Activated T-helper 1 cell treated with anti-CD3 and anti-CD28 coated beads, Interleukin-12 subunit alpha, Interleukin-12 subunit beta, Interleukin-2, Interleukin-4 antibody, amounts not matched to agents 30 ng/mL and 10 ng/mL and 1 ng/mL, durations not matched to agents 14 hours and 24 hours and 36 hours (primary cell): Measurements from ENCODE around the gene OR9Q1. TPM values are rescaled to one million over a fixed set of nuclear protein-coding genes. Genes with fewer than 3 reads are reported as not detected.

Experiments used
- DNase-seq: peaks from one replicate; pipeline ENCODE4 v3.0.0; 2021; ENCODE audit warnings: low spot score
- H3K27ac Mint-ChIP-seq: one replicate; pipeline ENCODE4 v1.8.0; 2021; ENCODE audit warnings: mild to moderate bottlenecking, mixed read lengths
- H3K27me3 Mint-ChIP-seq: one replicate; pipeline ENCODE4 v1.8.0; 2022; ENCODE audit warnings: mild to moderate bottlenecking, moderate library complexity, mixed read lengths; ENCODE audit not compliant: insufficient read depth
- H3K36me3 Mint-ChIP-seq: one replicate; pipeline ENCODE4 v1.8.0; 2021; ENCODE audit warnings: low read depth, mixed read lengths
- H3K4me1 Mint-ChIP-seq: one replicate; pipeline ENCODE4 v1.8.0; 2021; ENCODE audit warnings: low read depth, mixed read lengths
- H3K4me3 Mint-ChIP-seq: one replicate; pipeline ENCODE4 v1.8.0; 2021; ENCODE audit warnings: mild to moderate bottlenecking, moderate library complexity, mixed read lengths
- H3K9me3 Mint-ChIP-seq: one replicate; pipeline ENCODE4 v1.8.0; 2021; ENCODE audit warnings: mixed read lengths
- intact Hi-C: fragments of 100-400 bp; cut with micrococcal nuclease; formaldehyde crosslinking; loops from one replicate; pipeline ENCODE4 v1.15.1; 2024
- total RNA-seq: library from RNA; stranded (reverse); gene quantifications from 2 replicates; pipeline ENCODE4 v1.2.3, GENCODE V29; 2022

Gene OR9Q1
- total RNA-seq, 1 donor from 2014 or later = not detected

GRCh38 chr11:58121096-58121495 lies 97.4 kb downstream of the OR9Q1 start:
- Mint-ChIP-seq H3K36me3 (no peaks in the 10 kb centered on the region), H3K4me3 (no peak overlapping the region), H3K27ac (no peak overlapping the region), H3K9me3 (no peaks in the 10 kb centered on the region), H3K27me3 (no peaks in the 10 kb centered on the region), H3K4me1 (no peaks in the 10 kb centered on the region)
- intact Hi-C loops = no loop called here
- DNase-seq = no peak

DNA sequence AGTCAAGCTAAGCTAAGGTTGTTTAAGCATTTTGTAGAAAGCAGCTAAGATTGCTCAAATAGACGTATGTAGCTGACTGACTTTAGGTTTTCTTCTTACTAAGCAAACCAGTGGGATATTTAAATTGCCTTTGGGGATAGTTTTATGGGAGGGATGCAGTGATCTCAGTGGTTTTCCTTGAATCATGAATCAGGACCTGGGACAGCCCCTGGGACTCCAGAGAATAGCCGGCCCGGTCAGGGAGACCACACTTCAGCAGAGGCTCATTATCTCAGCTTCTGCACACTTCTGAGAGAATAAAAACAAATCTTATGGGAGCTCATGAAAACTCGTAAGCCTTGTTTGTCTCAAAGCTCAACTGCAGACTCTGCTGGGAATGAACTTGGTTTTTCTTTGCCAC lies 101.8 kb downstream of the OR9Q1 start, which contains the start of gene OR9I1:
TSS of gene OR9I1 (minus strand) at position 62 of the 400 bp plus-strand sequence. CDS start 6,086 bp downstream, outside the sequence.
- no peak within 1 kb of the TSS for H3K4me3 Mint-ChIP-seq
- H3K27ac Mint-ChIP-seq = no peak within 1 kb of the TSS
- intact Hi-C loops = no loop called here
- H3K9me3 Mint-ChIP-seq = no peaks in the 10 kb centered on the region
- no peaks in the 10 kb centered on the region for H3K27me3 Mint-ChIP-seq
- no peak for DNase-seq
- H3K4me1 Mint-ChIP-seq = no peaks in the 10 kb centered on the region
- H3K36me3 Mint-ChIP-seq = no peaks in the 10 kb centered on the region

- intact Hi-C loops = no loop called here
- H3K4me3 Mint-ChIP-seq = no peak overlapping the region
- no peaks in the 10 kb centered on the region for H3K36me3 Mint-ChIP-seq
- no peak for DNase-seq
- no peaks in the 10 kb centered on the region for H3K9me3 Mint-ChIP-seq
- no peak overlapping the region for H3K27ac Mint-ChIP-seq
- H3K4me1 Mint-ChIP-seq = no peaks in the 10 kb centered on the region
- no peaks in the 10 kb centered on the region for H3K27me3 Mint-ChIP-seq
Measured at GRCh38 chr11:58127350-58127749, 103.7 kb downstream of the OR9Q1 start.

- no peak overlapping the region for H3K4me3 Mint-ChIP-seq
- H3K4me1 Mint-ChIP-seq = no peaks in the 10 kb centered on the region
- no peak for DNase-seq
- no peaks in the 10 kb centered on the region for H3K9me3 Mint-ChIP-seq
- H3K36me3 Mint-ChIP-seq = no peaks in the 10 kb centered on the region
- H3K27me3 Mint-ChIP-seq = peaks cover 4% of the 10 kb centered on the region
- H3K27ac Mint-ChIP-seq = no peak overlapping the region
- intact Hi-C loops = no loop called here
Measured at GRCh38 chr11:58133309-58134076, 109.8 kb downstream of the OR9Q1 start.

DNA sequence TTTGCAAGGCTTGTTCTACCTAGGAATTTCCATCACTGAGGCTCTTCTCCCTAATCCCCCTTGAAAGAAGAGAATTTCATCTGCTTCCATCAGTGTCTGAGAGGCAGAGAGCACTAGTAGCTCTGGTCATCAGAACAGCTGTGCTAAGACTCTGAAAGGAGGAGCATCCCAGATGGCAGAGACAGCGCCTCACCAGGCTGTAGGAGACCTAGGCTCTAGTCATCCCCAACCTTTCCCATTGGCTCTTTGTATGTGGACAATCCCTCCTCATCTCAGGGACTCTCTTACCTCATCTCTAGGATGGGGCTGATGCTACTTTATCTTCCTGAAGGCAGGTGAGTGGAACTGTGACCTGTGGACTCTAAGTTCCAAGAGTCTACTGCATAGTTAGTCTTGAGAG lies 110.5 kb downstream of the OR9Q1 start:
- Mint-ChIP-seq H3K27me3 (peaks cover 4% of the 10 kb centered on the region), H3K4me3 (no peak overlapping the region), H3K36me3 (no peaks in the 10 kb centered on the region), H3K4me1 (no peaks in the 10 kb centered on the region), H3K9me3 (no peaks in the 10 kb centered on the region), H3K27ac (no peak overlapping the region)
- no peak for DNase-seq
- intact Hi-C loops = no loop called here

DNA sequence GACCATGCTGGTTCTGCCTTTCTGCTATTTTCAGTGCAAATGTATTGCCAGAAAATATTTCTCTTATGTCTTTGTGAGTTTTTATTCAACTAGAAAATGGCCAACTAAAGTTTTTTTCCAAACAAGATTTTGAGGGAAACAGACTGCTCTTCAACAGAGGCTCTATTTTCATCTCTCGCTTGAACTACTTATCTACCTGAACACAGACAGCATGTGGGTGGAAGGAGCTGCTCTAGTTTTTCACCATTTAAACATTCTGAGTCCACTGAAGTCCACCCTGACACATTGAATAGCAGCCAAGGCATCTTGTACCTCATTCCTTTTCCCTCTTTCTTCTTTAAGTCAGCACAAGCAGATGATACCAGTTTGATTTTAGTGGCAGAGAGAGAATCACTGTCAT lies 111.5 kb downstream of the OR9Q1 start:
- Mint-ChIP-seq H3K27me3 (peaks cover 4% of the 10 kb centered on the region), H3K9me3 (no peaks in the 10 kb centered on the region), H3K4me1 (no peaks in the 10 kb centered on the region), H3K27ac (no peak overlapping the region), H3K36me3 (no peaks in the 10 kb centered on the region), H3K4me3 (no peak overlapping the region)
- intact Hi-C loops = no loop called here
- DNase-seq = no peak

GRCh38 chr11:58142761-58143160 lies 119.1 kb downstream of the OR9Q1 start:
- no peak overlapping the region for H3K27ac Mint-ChIP-seq
- H3K36me3 Mint-ChIP-seq = no peaks in the 10 kb centered on the region
- H3K27me3 Mint-ChIP-seq = peaks cover 1% of the 10 kb centered on the region
- no peaks in the 10 kb centered on the region for H3K9me3 Mint-ChIP-seq
- no peak overlapping the region for H3K4me3 Mint-ChIP-seq
- no peak for DNase-seq
- intact Hi-C loops = no loop called here
- H3K4me1 Mint-ChIP-seq = no peaks in the 10 kb centered on the region

- Mint-ChIP-seq H3K4me3 (no peak overlapping the region), H3K27me3 (peaks cover 1% of the 10 kb centered on the region), H3K4me1 (no peaks in the 10 kb centered on the region), H3K9me3 (no peaks in the 10 kb centered on the region), H3K27ac (no peak overlapping the region), H3K36me3 (no peaks in the 10 kb centered on the region)
- DNase-seq = no peak
- intact Hi-C loops = no loop called here
Measured at GRCh38 chr11:58152781-58153180, 129.1 kb downstream of the OR9Q1 start.

DNA sequence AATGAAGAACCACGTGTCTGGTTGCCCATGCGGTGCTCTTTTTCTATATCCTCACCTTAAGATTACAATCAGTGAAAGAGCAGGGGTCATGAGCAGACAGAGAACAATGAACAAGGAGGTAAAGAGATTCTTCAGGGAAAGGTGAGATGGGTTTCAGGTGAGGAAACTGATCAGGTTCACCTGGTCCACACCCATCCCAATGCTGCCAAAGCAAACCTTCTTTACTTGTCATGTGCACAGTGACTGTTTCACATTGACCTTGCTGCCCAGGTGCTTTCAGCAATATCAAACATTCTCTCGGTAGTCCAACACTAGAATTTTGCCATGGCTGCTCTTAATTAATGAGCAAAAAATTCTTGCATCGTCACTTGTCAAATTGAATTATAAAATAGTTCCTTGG lies 140.7 kb downstream of the OR9Q1 start:
- no peaks in the 10 kb centered on the region for H3K36me3 Mint-ChIP-seq
- intact Hi-C loops = no loop called here
- no peak overlapping the region for H3K4me3 Mint-ChIP-seq
- DNase-seq = no peak
- no peak overlapping the region for H3K27ac Mint-ChIP-seq
- no peaks in the 10 kb centered on the region for H3K9me3 Mint-ChIP-seq
- H3K4me1 Mint-ChIP-seq = no peaks in the 10 kb centered on the region
- no peaks in the 10 kb centered on the region for H3K27me3 Mint-ChIP-seq

- H3K4me3 Mint-ChIP-seq = no peak overlapping the region
- no peaks in the 10 kb centered on the region for H3K4me1 Mint-ChIP-seq
- DNase-seq = no peak
- no peaks in the 10 kb centered on the region for H3K36me3 Mint-ChIP-seq
- no peaks in the 10 kb centered on the region for H3K9me3 Mint-ChIP-seq
- no peaks in the 10 kb centered on the region for H3K27me3 Mint-ChIP-seq
- no peak overlapping the region for H3K27ac Mint-ChIP-seq
- intact Hi-C loops = no loop called here
Measured at GRCh38 chr11:58164990-58165389, 141.3 kb downstream of the OR9Q1 start.

DNA sequence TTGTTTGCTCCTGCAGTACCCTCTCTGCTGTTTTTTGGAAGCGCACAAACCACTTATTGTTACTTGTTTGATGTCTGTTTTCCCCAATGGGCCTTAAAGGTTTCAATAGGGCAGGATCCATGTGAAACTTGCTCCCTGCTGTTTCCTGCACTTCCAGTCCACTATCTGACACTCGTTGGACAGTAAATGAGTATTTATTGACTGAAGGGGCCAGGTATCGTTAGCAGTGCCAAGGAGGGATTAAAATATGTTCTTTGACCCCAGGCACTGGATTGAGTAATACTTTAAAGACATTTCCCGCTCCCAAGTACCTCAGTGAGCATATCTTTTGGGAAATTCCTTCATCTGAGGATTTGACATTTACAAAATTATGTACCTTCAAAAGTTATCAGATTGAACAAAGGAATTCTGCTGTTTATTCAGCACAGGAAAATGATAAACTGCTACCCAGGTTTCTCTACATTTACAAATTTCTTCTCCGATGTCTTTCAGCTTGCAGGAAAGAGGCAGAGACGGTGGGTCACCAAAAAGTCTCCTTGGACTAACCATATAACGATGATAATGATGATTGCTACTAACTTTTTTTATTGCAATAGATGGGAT lies 141.9 kb downstream of the OR9Q1 start:
- H3K27me3 Mint-ChIP-seq = no peaks in the 10 kb centered on the region
- intact Hi-C loops = no loop called here
- no peak overlapping the region for H3K27ac Mint-ChIP-seq
- no peak for DNase-seq
- no peaks in the 10 kb centered on the region for H3K36me3 Mint-ChIP-seq
- H3K4me3 Mint-ChIP-seq = no peak overlapping the region
- H3K4me1 Mint-ChIP-seq = no peaks in the 10 kb centered on the region
- H3K9me3 Mint-ChIP-seq = no peaks in the 10 kb centered on the region

DNA sequence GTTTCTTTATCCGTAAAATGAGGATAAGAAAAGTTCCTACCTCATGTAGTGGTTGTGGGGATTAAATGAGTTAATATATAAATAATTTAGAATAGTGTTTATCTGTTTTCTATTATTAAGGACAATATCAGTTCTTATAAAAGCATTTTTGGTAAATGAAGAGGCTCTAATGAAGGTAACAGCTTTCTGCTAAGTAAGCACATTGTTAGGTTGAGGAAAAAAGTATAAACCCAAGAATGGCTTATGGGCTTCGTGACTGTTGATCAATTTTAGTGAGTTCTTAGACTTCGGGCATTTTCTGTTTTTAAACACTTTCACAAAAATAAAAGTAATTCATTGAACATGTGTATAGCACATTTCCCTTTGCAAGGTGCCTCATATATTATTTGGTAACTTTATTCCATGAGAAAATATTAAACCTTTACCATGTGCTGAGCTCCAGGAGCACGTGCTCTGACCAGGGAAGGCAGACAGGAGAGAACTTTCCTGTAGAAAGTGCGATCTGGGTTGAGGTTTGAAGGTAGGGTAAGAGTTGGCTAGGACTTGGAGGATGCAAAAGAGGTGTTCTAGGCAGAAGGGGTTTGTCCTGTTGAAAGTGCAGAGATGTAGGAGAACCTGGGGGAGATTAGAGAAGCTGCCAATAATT lies 153.9 kb downstream of the OR9Q1 start:
- Mint-ChIP-seq H3K4me3 (no peak overlapping the region), H3K27ac (no peak overlapping the region), H3K36me3 (no peaks in the 10 kb centered on the region), H3K4me1 (no peaks in the 10 kb centered on the region), H3K9me3 (no peaks in the 10 kb centered on the region), H3K27me3 (no peaks in the 10 kb centered on the region)
- intact Hi-C loops = no loop called here
- no peak for DNase-seq

GRCh38 chr11:58178444-58178843 lies 154.8 kb downstream of the OR9Q1 start:
- Mint-ChIP-seq H3K4me3 (no peak overlapping the region), H3K9me3 (no peaks in the 10 kb centered on the region)
- intact Hi-C loops = no loop called here

More at GRCh38 chr11:58178444-58178843, 154.8 kb downstream of the OR9Q1 start:
- no peak for DNase-seq
- H3K27me3 Mint-ChIP-seq = no peaks in the 10 kb centered on the region
- no peak overlapping the region for H3K27ac Mint-ChIP-seq
- no peaks in the 10 kb centered on the region for H3K36me3 Mint-ChIP-seq
- H3K4me1 Mint-ChIP-seq = no peaks in the 10 kb centered on the region
